NCI-H2107 treated with DMSO at 0.1 percent for 48 hours (cell line): ENCODE data around the gene MCC.

Experiments
- DNase-seq: peaks from one replicate; lab custom pipeline; 2025; ENCODE audit not compliant: unreplicated experiment; lab: John Stamatoyannopoulos, UW

The MCC gene

GRCh38 chr5:113226116-113226736 is 262.0 kb downstream of the MCC start:
- DNase-seq: no peak

GRCh38 chr5:113225259-113225658 is 263.0 kb downstream of the MCC start:
- DNase-seq: no peak

DNA sequence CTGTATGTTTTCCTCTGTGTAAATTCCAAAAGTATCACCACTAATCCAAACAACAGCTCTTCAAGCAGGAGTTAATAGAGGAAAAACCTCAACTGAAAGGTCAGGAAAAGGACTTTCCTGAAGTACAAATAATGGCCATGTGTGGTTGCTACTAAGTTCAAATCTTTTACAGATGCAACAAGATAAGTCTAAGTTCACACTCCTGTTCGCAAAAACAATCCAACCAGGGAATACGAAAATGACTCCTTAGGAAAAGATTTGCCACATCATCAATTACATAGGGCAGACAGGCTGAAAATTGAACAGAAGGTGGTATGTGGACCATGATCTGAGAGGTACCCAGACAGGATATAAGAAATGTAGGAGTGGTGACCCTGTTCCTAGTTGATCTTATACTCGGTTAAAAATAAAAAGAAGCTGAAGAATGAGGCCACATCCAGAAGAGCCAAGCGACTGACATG is 263.6 kb downstream of the MCC start:
- DNase-seq: no peak

GRCh38 chr5:113223831-113224604 is 264.2 kb downstream of the MCC start:
- no peak for DNase-seq

DNA sequence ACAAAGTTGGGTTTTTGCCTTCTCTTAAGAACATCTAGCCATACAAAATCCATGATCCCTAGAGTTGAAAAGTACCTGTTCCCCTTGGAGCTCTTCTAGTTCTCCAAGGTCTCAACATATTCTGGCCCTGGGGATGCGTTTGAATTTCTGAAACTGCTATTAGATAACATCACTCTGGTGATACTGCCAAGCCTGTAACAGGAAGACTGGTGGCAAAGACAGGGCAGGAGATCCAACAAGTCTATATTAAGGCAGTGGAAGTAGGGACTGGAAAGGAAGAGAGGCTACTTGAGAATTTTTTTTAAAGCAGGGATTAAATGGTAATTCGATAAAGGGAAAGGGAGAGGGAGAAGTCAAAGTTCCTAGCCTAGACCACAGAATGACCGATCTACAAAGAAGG is 264.9 kb downstream of the MCC start:
- no peak for DNase-seq

GRCh38 chr5:113221294-113222176 is 266.7 kb downstream of the MCC start:
- no peak for DNase-seq

DNA sequence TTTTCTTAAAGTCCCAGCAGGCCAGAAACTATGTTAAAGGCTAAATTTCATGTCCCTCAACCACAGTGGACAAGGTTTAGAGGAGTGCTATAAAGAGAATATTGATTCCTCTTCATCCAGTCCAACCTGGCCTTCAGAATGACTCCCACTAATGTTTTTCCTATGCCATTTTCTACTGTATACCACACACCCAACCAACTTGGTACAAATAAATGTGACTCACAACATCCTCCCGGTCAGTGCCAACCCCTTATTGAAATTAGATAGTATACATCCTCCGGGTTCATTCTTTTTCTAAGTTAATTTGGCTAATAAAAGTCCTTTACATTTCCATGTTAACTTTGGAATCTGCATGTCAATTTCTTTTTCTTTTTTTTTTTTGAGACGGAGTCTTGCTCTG is 268.6 kb downstream of the MCC start:
- DNase-seq: no peak

- no peak for DNase-seq
Observed at GRCh38 chr5:113218906-113219517, 269.2 kb downstream of the MCC start.

DNA sequence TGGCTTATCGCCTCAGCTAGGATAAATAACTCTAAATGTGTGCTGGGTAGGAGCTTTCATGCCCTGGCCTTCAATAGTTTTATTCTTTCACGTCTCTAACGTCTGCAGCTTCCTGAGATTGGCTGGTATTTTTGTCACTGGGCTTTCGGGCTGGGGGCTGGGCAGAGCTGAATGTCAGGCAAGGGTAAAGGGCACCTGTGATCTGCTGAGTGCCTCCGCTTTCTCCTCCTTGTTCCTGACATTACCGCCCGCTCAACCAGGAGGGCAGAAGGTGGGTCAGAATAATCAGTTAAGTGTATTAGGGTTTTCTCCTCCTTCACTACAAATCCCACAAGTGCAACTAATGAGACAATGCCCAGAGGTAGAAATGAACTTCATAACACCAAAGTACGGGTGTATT is 270.1 kb downstream of the MCC start:
- DNase-seq: no peak

DNA sequence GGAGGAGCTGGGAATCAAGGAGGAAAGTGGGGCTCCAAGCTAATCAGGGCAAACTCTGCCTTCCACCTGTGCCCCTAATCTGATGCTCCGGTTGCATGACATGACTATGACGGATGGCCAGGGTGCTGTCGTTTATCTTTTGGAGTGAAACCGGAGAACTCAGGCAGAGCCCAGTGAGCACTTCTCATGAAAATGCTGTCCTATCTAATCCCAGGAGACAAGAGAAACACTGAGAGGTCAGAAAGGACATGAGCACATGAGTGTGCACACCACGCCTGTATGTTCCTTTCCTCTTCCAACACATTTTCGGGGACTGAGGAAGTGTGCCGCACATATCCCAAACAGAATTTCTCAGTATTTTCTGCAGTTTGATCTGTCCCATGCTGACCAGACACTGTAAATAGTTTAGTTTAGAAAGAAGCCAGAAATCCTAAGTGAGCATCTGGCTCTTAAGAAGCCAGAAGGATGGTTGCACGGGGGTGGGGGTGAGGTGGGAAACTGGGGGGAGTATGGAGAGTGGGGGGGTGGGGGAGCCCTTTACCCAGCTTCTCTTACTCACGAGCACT is 270.6 kb downstream of the MCC start:
- DNase-seq: no peak

GRCh38 chr5:113216545-113216944 is 271.7 kb downstream of the MCC start:
- DNase-seq: no peak

GRCh38 chr5:113215401-113216060 is 272.7 kb downstream of the MCC start:
- DNase-seq: no peak

DNA sequence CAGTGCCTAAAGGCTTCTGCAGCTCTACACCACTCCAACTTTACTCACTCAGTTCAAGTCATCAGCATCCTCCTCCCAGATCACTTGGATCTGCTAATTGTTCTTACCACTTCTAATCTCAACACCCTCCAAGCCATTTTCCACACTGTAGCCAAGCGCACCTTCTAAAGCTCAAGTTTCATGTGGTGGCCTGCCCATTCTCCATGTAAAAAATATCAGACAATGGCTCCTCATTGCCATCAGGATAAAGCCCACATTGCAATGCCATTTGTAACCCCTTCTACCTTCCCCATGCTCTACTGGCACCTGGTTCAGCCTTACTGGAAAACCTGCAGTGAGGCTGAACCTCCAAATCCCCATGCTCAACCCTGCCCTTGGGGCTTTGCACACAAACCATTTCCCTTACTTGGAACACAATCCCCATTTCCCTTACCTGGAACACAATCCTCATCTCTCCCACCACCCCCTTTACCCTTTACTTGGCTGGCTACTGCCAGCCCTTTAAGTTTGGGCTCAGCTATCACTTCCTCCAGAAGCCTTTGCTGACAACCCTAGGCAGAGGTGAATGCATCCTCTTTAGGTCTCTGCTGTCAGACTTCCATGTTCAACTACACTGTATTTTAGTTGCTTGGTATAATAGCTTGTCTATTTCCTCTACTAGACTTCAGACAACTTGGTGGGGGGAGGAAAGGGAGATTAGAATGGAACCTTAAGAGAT is 273.5 kb downstream of the MCC start:
- DNase-seq: no peak

DNA sequence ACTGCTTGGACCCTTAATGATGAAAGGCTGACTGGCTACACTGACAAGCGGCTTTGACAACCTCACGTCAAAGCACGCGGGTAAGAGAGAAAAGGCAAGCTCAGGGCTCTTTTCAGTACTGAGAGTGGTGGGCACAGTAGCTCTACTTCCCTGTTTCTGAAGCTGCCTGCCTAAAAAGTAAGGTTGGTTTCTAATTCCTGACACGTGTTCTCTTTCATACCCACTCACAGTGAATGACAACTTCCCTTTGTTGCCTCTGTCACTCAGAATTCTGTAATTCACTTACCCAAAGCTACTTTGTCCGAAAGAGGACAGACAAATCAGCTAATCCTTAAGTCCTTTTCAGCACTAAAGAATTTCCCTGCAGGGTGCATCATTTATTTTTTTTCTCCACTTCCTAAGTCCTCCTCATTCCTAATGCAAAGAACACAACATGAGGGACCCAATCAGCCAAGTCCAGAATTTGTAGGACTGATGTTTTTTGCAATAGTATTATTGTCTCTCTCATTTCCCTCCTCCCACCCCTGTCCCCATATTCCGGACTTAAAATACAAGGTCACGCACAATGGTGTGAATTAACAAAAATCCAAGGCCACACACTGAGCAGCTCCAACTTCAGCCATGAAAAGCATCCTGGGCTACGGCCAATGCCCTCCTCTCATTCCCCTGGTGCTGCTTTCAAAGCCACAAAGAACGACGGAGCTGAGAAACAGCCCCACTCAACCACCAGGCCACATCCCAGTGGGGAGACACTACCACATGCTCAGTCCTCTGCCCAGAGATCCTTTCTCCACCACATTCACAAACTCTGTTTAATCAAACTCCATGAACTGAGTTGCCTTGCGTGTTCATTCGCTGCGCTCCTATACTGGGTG is 274.5 kb downstream of the MCC start:
- no peak for DNase-seq

- peak; percentile 1 for DNase-seq
Observed at GRCh38 chr5:113212244-113212920, 275.9 kb downstream of the MCC start.

DNA sequence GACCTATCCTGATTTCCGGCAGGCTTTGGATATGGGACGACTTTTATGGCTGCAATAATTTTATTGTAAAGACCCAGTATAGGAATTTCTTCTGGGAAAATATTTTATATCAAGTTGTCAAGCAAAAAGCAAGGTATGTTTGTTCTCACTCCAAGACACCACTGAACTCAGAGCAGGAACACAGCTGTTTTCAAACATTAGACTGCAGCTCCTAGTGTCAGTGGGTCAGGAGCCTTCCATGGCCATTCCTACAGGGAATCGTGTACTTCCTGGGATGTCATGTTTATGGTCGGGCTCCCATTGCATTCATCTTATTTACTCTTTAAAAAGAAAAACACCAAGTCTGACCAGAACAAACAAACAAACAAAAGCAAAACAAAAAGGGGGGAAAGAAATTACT is 278.8 kb downstream of the MCC start:
- DNase-seq: no peak

DNA sequence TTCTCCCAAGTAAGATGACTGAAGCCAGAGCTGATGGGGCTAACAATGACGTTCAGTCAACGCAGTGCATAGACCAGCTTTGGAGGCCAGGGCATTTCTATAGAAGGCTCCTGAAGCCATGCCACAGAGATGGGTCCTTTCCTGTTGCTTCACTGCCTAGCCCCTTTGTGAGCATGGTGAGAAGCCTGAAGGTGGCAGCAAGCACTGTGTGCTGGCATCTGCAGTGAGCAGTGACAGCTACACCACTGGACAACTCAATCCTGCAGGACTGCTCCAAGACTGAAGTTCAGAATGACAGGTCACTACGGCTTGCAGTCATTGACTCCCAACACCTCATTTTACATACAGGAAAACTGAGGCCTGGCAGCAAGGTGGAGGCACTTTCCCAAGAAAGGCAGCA is 282.4 kb downstream of the MCC start:
- DNase-seq: no peak

GRCh38 chr5:113205323-113205722 is 282.9 kb downstream of the MCC start:
- no peak for DNase-seq
